H9 (cell line): ENCODE measurements around the gene IQCC. TPM values are rescaled to one million over a fixed set of nuclear protein-coding genes. Genes with fewer than 3 reads are reported as not detected.

Source experiments
- DNase-seq: peaks from one replicate; pipeline ENCODE4 v3.0.0-alpha.2; 2017
- H2AFZ ChIP-seq: one replicate; pipeline ENCODE4 v1.6.1; 2013; ENCODE audit warnings: mild to moderate bottlenecking, low read length, control low read depth, moderate library complexity
- H2AK5ac ChIP-seq: 2 replicates; pipeline ENCODE4 v1.6.1; 2013; ENCODE audit warnings: low read length, control low read depth, mixed read lengths; ENCODE audit not compliant: insufficient read length
- H2BK120ac ChIP-seq: one replicate; pipeline ENCODE4 v1.6.1; 2013; ENCODE audit warnings: low read depth, mild to moderate bottlenecking, low read length, control low read depth, inconsistent platforms; ENCODE audit not compliant: poor library complexity, severe bottlenecking
- H2BK12ac ChIP-seq: 2 replicates; pipeline ENCODE4 v1.6.1; 2013; ENCODE audit warnings: low read length, control low read depth, mixed read lengths, low read depth; ENCODE audit not compliant: insufficient read length
- H2BK15ac ChIP-seq: 2 replicates; pipeline ENCODE4 v1.6.1; 2013; ENCODE audit warnings: low read depth, low read length, control low read depth
- H2BK20ac ChIP-seq: one replicate; pipeline ENCODE4 v1.6.1; 2013; ENCODE audit warnings: low read depth, mild to moderate bottlenecking, low read length, control low read depth, inconsistent platforms; ENCODE audit not compliant: poor library complexity, severe bottlenecking
- H2BK5ac ChIP-seq: 2 replicates; pipeline ENCODE4 v1.6.1; 2013; ENCODE audit warnings: low read length, control low read depth, mixed read lengths; ENCODE audit not compliant: insufficient read length
- H3K14ac ChIP-seq: 2 replicates; pipeline ENCODE4 v1.6.1; 2013; ENCODE audit warnings: low read length, control low read depth; ENCODE audit not compliant: insufficient read depth
- H3K18ac ChIP-seq: 2 replicates; pipeline ENCODE4 v1.6.1; 2013; ENCODE audit warnings: low read depth, mild to moderate bottlenecking, mixed read lengths, low read length, control low read depth; ENCODE audit not compliant: insufficient read length
- H3K23ac ChIP-seq: 2 replicates; pipeline ENCODE4 v1.6.1; 2013; ENCODE audit warnings: low read length, control low read depth, mixed read lengths, low read depth; ENCODE audit not compliant: insufficient read length
- H3K23me2 ChIP-seq: 2 replicates; pipeline ENCODE4 v1.6.1; 2013; ENCODE audit warnings: low read depth, mild to moderate bottlenecking, mixed read lengths, low read length, control low read depth; ENCODE audit not compliant: insufficient read length, poor library complexity, severe bottlenecking
- H3K27ac ChIP-seq: 2 replicates; pipeline ENCODE4 v1.5.1; 2013; ENCODE audit warnings: low read length, control low read depth, mixed read lengths, low read depth; ENCODE audit not compliant: insufficient read length
- H3K27me3 ChIP-seq: 2 replicates; pipeline ENCODE4 v1.6.1; 2013; ENCODE audit warnings: low read length, control low read depth, inconsistent platforms; ENCODE audit not compliant: insufficient read depth
- H3K4ac ChIP-seq: 2 replicates; pipeline ENCODE4 v1.6.1; 2013; ENCODE audit warnings: low read depth, mild to moderate bottlenecking, control low read depth, inconsistent platforms, low read length, moderate library complexity
- H3K4me1 ChIP-seq: 2 replicates; pipeline ENCODE4 v1.6.1; 2013; ENCODE audit warnings: low read length, control low read depth, inconsistent platforms; ENCODE audit not compliant: insufficient read depth
- H3K4me2 ChIP-seq: 2 replicates; pipeline ENCODE4 v1.6.1; 2013; ENCODE audit warnings: low read length, control low read depth, mixed read lengths; ENCODE audit not compliant: insufficient read length, insufficient read depth
- H3K56ac ChIP-seq: 2 replicates; pipeline ENCODE4 v1.6.1; 2013; ENCODE audit warnings: low read depth, mild to moderate bottlenecking, mixed read lengths, low read length, control low read depth; ENCODE audit not compliant: insufficient read length
- H3K79me1 ChIP-seq: 2 replicates; pipeline ENCODE4 v1.6.1; 2013; ENCODE audit warnings: low read depth, mild to moderate bottlenecking, moderate library complexity, low read length, control low read depth, inconsistent platforms; ENCODE audit not compliant: insufficient read depth, poor library complexity, severe bottlenecking
- H3K79me2 ChIP-seq: 2 replicates; pipeline ENCODE4 v1.6.1; 2013; ENCODE audit warnings: low read length, control low read depth, inconsistent platforms; ENCODE audit not compliant: insufficient read depth
- H3K9ac ChIP-seq: 2 replicates; pipeline ENCODE4 v1.6.1; 2013; ENCODE audit warnings: low read length, control low read depth, mixed read lengths; ENCODE audit not compliant: insufficient read length; ENCODE audit errors: extremely low read depth
- H3K9me3 ChIP-seq: one replicate; pipeline ENCODE4 v1.6.1; 2013; ENCODE audit warnings: low read depth, low read length, inconsistent platforms; ENCODE audit not compliant: control insufficient read depth
- H3T11ph ChIP-seq: one replicate; pipeline ENCODE4 v1.6.1; 2013; ENCODE audit warnings: mild to moderate bottlenecking, low read length, control low read depth, inconsistent platforms
- H4K20me1 ChIP-seq: one replicate; pipeline ENCODE4 v1.6.1; 2013; ENCODE audit not compliant: control insufficient read depth, insufficient read length, insufficient read depth
- H4K5ac ChIP-seq: 2 replicates; pipeline ENCODE4 v1.6.1; 2013; ENCODE audit warnings: low read depth, mild to moderate bottlenecking, mixed read lengths, low read length, control low read depth; ENCODE audit not compliant: insufficient read length
- H4K8ac ChIP-seq: replicated peaks from 2 replicates; pipeline ENCODE4 v1.6.1; 2013; ENCODE audit warnings: low read length, control low read depth, mixed read lengths, low read depth; ENCODE audit not compliant: insufficient read length
- H4K91ac ChIP-seq: 2 replicates; pipeline ENCODE4 v1.6.1; 2013; ENCODE audit warnings: low read depth, mild to moderate bottlenecking, moderate library complexity, mixed read lengths, low read length, control low read depth; ENCODE audit not compliant: insufficient read length
- H3K27ac Mint-ChIP-seq, 3 experiments: 2 replicates in 2 of 3; 3 replicates in 1 of 3; pipeline ENCODE4 v1.8.0; 2020 to 2021; ENCODE audit warnings: mixed read lengths in 3 of 3, mild to moderate bottlenecking in 1 of 3, moderate library complexity in 1 of 3
- H3K27me3 Mint-ChIP-seq: 2 replicates; pipeline ENCODE4 v1.8.0; 2021; ENCODE audit warnings: low read depth, mild to moderate bottlenecking, moderate library complexity, mixed read lengths
- H3K36me3 Mint-ChIP-seq, 3 experiments: 2 replicates in 2 of 3; 3 replicates in 1 of 3; pipeline ENCODE4 v1.8.0; 2020 to 2021; ENCODE audit warnings: low read depth in 3 of 3, mixed read lengths in 3 of 3; ENCODE audit not compliant: insufficient read depth in 1 of 3
- H3K4me1 Mint-ChIP-seq, 2 experiments: 2 replicates each; pipeline ENCODE4 v1.8.0; 2020; ENCODE audit warnings: mixed read lengths in 2 of 2
- H3K4me3 Mint-ChIP-seq, 2 experiments: 2 replicates in 1 of 2; 3 replicates in 1 of 2; pipeline ENCODE4 v1.8.0; 2020 to 2021; ENCODE audit warnings: mild to moderate bottlenecking in 2 of 2, mixed read lengths in 2 of 2, moderate library complexity in 1 of 2
- H3K9me3 Mint-ChIP-seq, 2 experiments: 2 replicates in 1 of 2; 3 replicates in 1 of 2; pipeline ENCODE4 v1.8.0; 2020; ENCODE audit warnings: mild to moderate bottlenecking in 2 of 2, mixed read lengths in 2 of 2, moderate library complexity in 1 of 2
- total RNA-seq: library from RNA; stranded (reverse); gene quantifications from 2 replicates; pipeline ENCODE4 v1.2.1, GENCODE V29; 2021
- TF ChIP-seq, protein P1 (sequence below): fragments of 200-600 bp; sonication (generic); conservative IDR thresholded peaks from 3 replicates; pipeline ENCODE4 v1.8.0; 2021; ENCODE audit warnings: antibody characterized with exemption, mild to moderate bottlenecking

Gene IQCC
- total RNA-seq, 1 experiment from 2014 or later = 5.3 TPM

GRCh38 chr1:32184650-32185049 lies 20.8 kb upstream of the IQCC start:
- H2BK12ac ChIP-seq = no peak overlapping the region
- no peak overlapping the region for H2AFZ ChIP-seq
- no peak overlapping the region for H2AK5ac ChIP-seq
- no peak overlapping the region for H2BK20ac ChIP-seq
- no peaks in the 10 kb centered on the region for H3K27me3 Mint-ChIP-seq
- DNase-seq = no peak
- no peaks in the 10 kb centered on the region for H3K9me3 ChIP-seq
- H2BK15ac ChIP-seq = no peak overlapping the region
- H3K27ac Mint-ChIP-seq = peak overlapping the region in 2 of 3 experiments; percentile 0 to 74; a peak in 1 of 7 replicates
- no peaks in the 10 kb centered on the region for H3K9me3 Mint-ChIP-seq
- H3K36me3 Mint-ChIP-seq = peaks cover 61 to 84% (median 83%) of the 10 kb centered on the region in 3 experiments
- no peak overlapping the region for H3K56ac ChIP-seq
- peaks cover 2% of the 10 kb centered on the region; the same call in 1 of the 2 replicates for H3K4me1 ChIP-seq
- no peak overlapping the region for H4K5ac ChIP-seq
- no peak overlapping the region for H3K9ac ChIP-seq
- H3T11ph ChIP-seq = no peak overlapping the region
- no peak overlapping the region for H3K18ac ChIP-seq
- peaks cover 7% of the 10 kb centered on the region for H3K23me2 ChIP-seq
- H4K91ac ChIP-seq = no peak overlapping the region
- H4K20me1 ChIP-seq = no peaks in the 10 kb centered on the region
- no peak overlapping the region for H4K8ac ChIP-seq
- H3K79me1 ChIP-seq = peaks cover 9% of the 10 kb centered on the region
- H2BK5ac ChIP-seq = no peak overlapping the region
- H3K4ac ChIP-seq = no peak overlapping the region
- no peaks in the 10 kb centered on the region for H3K27me3 ChIP-seq
- TF ChIP-seq, protein P1, sequence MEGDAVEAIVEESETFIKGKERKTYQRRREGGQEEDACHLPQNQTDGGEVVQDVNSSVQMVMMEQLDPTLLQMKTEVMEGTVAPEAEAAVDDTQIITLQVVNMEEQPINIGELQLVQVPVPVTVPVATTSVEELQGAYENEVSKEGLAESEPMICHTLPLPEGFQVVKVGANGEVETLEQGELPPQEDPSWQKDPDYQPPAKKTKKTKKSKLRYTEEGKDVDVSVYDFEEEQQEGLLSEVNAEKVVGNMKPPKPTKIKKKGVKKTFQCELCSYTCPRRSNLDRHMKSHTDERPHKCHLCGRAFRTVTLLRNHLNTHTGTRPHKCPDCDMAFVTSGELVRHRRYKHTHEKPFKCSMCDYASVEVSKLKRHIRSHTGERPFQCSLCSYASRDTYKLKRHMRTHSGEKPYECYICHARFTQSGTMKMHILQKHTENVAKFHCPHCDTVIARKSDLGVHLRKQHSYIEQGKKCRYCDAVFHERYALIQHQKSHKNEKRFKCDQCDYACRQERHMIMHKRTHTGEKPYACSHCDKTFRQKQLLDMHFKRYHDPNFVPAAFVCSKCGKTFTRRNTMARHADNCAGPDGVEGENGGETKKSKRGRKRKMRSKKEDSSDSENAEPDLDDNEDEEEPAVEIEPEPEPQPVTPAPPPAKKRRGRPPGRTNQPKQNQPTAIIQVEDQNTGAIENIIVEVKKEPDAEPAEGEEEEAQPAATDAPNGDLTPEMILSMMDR = no peak
- H3K4me1 Mint-ChIP-seq = peaks cover 12 to 16% of the 10 kb centered on the region in 2 experiments
- no peak overlapping the region for H3K4me3 Mint-ChIP-seq
- H3K27ac ChIP-seq = no peak overlapping the region
- no peak overlapping the region for H3K14ac ChIP-seq
- H3K4me2 ChIP-seq = no peak overlapping the region
- no peak overlapping the region for H2BK120ac ChIP-seq
- H3K23ac ChIP-seq = no peak overlapping the region
- H3K79me2 ChIP-seq = peaks cover 4% of the 10 kb centered on the region; the same call in 1 of the 2 replicates
